Measurements from ENCODE around the gene RNASE13.

DNA sequence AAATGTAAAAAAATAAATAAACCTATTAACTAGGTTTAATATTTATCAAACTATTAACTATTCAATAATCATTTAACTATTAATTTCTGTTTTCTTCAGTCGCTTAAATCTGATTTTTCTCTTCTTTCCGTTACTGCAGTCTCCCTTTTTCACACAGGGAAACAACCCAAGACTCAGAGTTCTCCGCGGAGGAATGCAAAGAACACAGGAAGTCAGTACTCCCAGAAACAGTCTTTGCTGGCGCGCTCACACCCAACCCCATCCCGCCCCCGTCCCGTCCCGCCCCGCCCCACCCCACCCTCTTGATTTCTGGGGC lies 45.2 kb downstream of the RNASE13 start:
- no peak for TF ChIP-seq POLR2A (IDR thresholded peaks at IDR 0.05; ENCODE audit: low read length)
- TF ChIP-seq GATA1 (IDR thresholded peaks at IDR 0.05; ENCODE audit: low read depth, low read length), result no peak

Measured in erythroblast (primary cell).